Lower lobe of right lung (tissue), 2 donors: Measurements from ENCODE around the gene PBX4. TPM values are rescaled to one million over a fixed set of nuclear protein-coding genes. Genes with fewer than 3 reads are reported as not detected.

Experiments used
- ATAC-seq, 2 donors: fragments of 200-7000 bp; cut with Tn5 transposase; one replicate each; pipeline ENCODE4 v1.9.1; 2020 to 2022; ENCODE audit warnings: mild to moderate bottlenecking in 2 of 2, moderate library complexity in 2 of 2
- DNase-seq: peaks from one replicate; pipeline ENCODE4 v3.0.0-alpha.2; 2020
- H3K27ac ChIP-seq: fragments of 200-600 bp; one replicate; pipeline ENCODE4 v1.8.0; 2022
- H3K27me3 ChIP-seq: fragments of 200-600 bp; one replicate; pipeline ENCODE4 v1.8.0; 2022; ENCODE audit warnings: low read depth
- H3K36me3 ChIP-seq: fragments of 200-600 bp; one replicate; pipeline ENCODE4 v1.8.0; 2022; ENCODE audit warnings: mild to moderate bottlenecking
- H3K4me1 ChIP-seq: fragments of 200-600 bp; one replicate; pipeline ENCODE4 v1.8.0; 2022
- H3K4me3 ChIP-seq: fragments of 200-600 bp; one replicate; pipeline ENCODE4 v1.8.0; 2022; ENCODE audit warnings: mild to moderate bottlenecking
- H3K9me3 ChIP-seq: fragments of 200-600 bp; one replicate; pipeline ENCODE4 v1.8.0; 2022
- intact Hi-C: fragments of 100-400 bp; cut with DNase I; formaldehyde crosslinking; loops from one replicate; pipeline ENCODE4 v1.11.0; 2022
- total RNA-seq: library from RNA; stranded (reverse); fragmentation: NEBNext Ultra II Directional; extraction: Animal tissue kit (Norgen Biotek cat#: 25700); gene quantifications from one replicate; pipeline ENCODE4 v1.2.1, GENCODE V29; 2021
- TF ChIP-seq, protein P1 (sequence below): fragments of 200-600 bp; IDR thresholded peaks from one replicate; pipeline ENCODE4 v1.8.0; 2022; ENCODE audit warnings: antibody characterized with exemption, mild to moderate bottlenecking
- donor health status: DM: no; HTN: yes; CAD: no; lungs with severe emphysema.

PBX4 gene
- total RNA-seq, 1 donor from 2014 or later, result 3.7 TPM

DNA sequence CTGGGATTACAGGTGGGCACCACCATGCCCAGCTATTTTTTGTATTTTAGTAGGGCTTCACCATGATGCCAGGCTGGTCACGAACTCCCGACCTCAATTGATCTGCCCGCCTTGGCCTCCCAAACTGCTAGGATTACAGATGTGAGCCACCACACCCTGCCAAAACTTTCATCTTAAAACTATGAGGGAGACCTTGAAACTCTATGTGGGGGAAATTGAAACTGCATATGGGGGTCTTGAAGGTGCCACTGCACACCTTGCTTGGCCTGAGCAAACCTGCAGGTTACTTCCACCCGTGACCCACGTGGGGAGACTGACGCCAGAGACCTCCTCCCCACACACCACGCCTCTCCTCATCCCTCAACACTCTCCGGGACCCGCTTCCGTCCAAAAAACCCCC, 64.8 kb downstream of the PBX4 start:
- TF ChIP-seq, protein P1, sequence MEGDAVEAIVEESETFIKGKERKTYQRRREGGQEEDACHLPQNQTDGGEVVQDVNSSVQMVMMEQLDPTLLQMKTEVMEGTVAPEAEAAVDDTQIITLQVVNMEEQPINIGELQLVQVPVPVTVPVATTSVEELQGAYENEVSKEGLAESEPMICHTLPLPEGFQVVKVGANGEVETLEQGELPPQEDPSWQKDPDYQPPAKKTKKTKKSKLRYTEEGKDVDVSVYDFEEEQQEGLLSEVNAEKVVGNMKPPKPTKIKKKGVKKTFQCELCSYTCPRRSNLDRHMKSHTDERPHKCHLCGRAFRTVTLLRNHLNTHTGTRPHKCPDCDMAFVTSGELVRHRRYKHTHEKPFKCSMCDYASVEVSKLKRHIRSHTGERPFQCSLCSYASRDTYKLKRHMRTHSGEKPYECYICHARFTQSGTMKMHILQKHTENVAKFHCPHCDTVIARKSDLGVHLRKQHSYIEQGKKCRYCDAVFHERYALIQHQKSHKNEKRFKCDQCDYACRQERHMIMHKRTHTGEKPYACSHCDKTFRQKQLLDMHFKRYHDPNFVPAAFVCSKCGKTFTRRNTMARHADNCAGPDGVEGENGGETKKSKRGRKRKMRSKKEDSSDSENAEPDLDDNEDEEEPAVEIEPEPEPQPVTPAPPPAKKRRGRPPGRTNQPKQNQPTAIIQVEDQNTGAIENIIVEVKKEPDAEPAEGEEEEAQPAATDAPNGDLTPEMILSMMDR, result no peak
- H3K9me3 ChIP-seq, result no peaks in the 10 kb centered on the region
- intact Hi-C loops, result no loop called here
- no peaks in the 10 kb centered on the region for H3K36me3 ChIP-seq
- H3K4me3 ChIP-seq, result no peak overlapping the region
- H3K4me1 ChIP-seq, result no peaks in the 10 kb centered on the region
- no peak overlapping the region for H3K27ac ChIP-seq
- H3K27me3 ChIP-seq, result peaks cover 18% of the 10 kb centered on the region
- DNase-seq, result no peak
- no peak for ATAC-seq

DNA sequence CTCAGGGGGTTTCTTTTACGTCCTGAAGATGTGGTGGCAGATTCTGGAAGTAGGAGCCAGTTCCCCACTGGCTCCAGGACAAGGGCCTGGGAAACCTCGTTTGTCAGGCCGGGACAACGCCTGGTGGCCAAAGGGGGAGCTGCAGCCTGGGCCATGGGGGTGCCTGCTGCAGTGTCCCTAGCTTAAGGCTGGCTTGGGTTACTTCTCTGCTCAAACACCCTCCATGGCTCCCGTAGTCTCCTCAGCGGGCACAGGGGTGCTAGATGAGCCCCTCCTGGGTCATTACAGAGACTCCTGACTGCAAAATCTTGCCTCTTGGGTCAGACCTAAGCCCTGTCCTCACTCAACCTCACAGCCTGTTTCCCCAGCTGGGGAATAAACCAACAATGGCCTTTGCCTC, 65.7 kb downstream of the PBX4 start:
- H3K36me3 ChIP-seq, result no peaks in the 10 kb centered on the region
- no peak overlapping the region for H3K4me3 ChIP-seq
- H3K4me1 ChIP-seq, result no peaks in the 10 kb centered on the region
- ATAC-seq (peak; percentile 25 to 44), DNase-seq (no peak)
- no peaks in the 10 kb centered on the region for H3K9me3 ChIP-seq
- no peak overlapping the region for H3K27ac ChIP-seq
- TF ChIP-seq, protein P1, result peak; percentile 51
- intact Hi-C loops, result no loop called here
- H3K27me3 ChIP-seq, result peaks cover 18% of the 10 kb centered on the region

DNA sequence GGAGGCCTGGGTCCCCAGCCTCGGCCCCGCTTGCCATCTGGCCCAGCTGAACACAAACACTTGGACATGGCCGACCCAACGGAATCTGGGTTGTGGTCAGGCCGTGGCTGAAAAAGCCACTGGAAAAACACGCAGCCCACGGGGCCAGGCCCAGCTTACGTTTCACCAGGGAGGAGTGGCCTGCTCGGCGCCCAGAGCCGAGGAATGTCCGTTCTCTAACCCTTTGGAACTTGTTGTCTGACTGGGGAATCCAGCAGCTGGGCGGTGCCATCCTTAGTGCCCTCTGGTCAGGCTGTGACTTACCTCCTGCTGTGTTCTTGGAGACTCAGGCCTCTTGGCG, 66.7 kb downstream of the PBX4 start:
- TF ChIP-seq, protein P1, result no peak
- Histone ChIP-seq H3K9me3 (no peaks in the 10 kb centered on the region), H3K4me3 (no peak overlapping the region), H3K4me1 (no peaks in the 10 kb centered on the region), H3K36me3 (no peaks in the 10 kb centered on the region), H3K27me3 (peaks cover 25% of the 10 kb centered on the region), H3K27ac (no peak overlapping the region)
- DNase-seq (no peak), ATAC-seq (no peak)
- intact Hi-C loops, result no loop called here

DNA sequence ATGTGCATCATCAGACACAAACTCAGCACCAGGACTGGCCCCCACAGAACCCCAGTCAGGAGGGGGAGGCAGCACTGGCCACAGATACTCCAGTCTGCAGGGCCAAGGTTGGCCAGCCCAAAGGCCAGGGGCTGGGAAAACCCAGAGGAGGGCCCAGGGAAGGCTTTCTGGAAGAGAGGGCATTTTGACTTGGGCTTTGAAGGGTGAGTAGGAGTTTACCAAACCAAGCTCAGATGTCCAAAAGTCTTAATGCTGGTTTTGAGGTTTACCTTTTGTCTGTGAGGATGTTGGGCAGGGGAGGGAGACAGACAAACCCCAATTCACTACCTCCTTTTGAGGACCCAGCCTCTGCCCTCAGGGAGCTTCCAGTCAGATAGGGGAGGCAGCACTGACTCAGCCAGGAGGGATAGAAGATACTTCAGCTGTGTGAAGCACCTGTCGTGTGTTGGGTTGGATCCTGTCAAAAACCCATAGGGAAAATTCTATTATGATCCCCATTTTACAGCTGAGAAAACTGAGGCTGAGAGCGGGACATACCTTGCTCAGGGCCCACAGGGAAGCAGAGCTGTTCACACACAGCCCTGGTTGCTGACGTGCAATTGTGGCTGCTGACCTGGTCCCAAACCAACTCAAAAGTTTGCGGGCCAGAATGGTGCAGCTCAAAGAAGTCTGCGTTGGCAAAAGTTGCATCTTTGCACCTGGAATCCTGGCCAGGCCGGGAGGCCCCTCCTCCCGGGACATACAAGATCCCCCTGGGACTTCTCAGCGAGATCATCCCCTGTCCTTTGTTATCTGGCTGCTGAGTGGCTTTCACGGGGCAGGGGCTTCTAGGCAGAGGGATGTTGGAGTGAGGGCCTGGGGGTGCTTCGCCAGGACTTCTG, 67.3 kb downstream of the PBX4 start:
- no peak for DNase-seq

DNA sequence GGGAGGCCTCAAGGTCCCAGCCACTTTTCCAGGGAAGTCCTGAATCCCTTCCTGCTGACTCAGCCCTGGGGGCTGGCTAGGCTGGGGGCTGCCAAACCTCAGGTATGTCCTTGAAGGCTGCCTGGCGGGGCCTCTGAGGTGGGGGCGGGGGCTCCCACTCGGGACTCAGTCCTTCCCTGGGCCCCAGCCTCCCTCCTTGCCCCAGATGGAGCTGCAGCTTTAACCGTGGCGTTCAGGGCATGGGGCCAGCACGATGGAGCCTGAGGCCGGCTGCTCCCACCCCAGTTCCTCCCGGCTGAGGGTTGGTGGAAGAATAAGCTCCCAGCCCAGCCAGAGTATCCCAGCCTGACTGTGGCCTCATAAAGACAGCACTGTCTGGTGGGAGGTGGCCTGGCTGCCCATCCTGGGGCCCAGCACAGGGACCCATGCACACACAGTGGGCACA, 68.0 kb downstream of the PBX4 start:
- no peaks in the 10 kb centered on the region for H3K4me1 ChIP-seq
- H3K27me3 ChIP-seq, result peaks cover 32% of the 10 kb centered on the region
- intact Hi-C loops, result no loop called here
- H3K4me3 ChIP-seq, result no peak overlapping the region
- no peaks in the 10 kb centered on the region for H3K9me3 ChIP-seq
- no peak overlapping the region for H3K27ac ChIP-seq
- TF ChIP-seq, protein P1, result no peak
- ATAC-seq, result no peak
- H3K36me3 ChIP-seq, result no peaks in the 10 kb centered on the region
- no peak for DNase-seq

More for the DNA sequence above, 67.3 kb downstream of the PBX4 start:
- TF ChIP-seq, protein P1, result no peak
- Histone ChIP-seq H3K36me3 (no peaks in the 10 kb centered on the region), H3K9me3 (no peaks in the 10 kb centered on the region), H3K27me3 (peaks cover 31% of the 10 kb centered on the region), H3K4me1 (no peaks in the 10 kb centered on the region), H3K27ac (no peak overlapping the region), H3K4me3 (no peak overlapping the region)
- ATAC-seq, result no peak
- intact Hi-C loops, result no loop called here
